ENCODE results near the gene TNFSF9. TPM values are rescaled to one million over a fixed set of nuclear protein-coding genes. Genes with fewer than 3 reads are reported as not detected.

Gene TNFSF9
- total and polyA plus RNA-seq, 2 of the 8 experiments (the other 6 are each of a cell fraction or from before 2014, with no cell fraction given), result 1.7 to 4.4 TPM

DNA sequence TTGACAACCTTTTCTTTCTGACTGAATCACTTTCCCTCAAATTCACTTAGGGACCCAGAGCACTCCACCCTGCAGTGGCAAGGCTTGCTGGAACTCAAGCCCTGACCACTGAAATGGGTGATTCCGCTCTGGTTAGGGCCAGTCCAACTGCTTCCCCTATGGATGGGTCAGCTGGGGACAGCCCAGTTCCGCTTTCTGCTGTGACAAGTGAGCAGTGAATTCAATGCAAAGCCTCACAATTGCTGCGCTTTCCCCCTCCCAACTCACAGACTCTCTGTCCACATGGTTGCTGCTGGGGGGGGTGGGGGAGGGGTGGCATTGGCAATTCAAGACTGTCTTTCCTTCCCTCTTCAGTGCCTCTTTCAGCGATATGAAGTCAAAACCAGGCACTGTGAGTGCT lies 41.4 kb downstream of the TNFSF9 start:
- Histone ChIP-seq H4K20me1 (replicated peaks in 1 of 2; ENCODE audit: control insufficient read depth in 1 of 2, insufficient read depth in 2 of 2, low read length in 2 of 2) (no peaks in the 10 kb centered on the region), H2AFZ (ENCODE audit: low read length) (peak overlapping the region; percentile 27), H4K5ac (ENCODE audit: insufficient read length, low read depth, low read length) (no peak overlapping the region), H2BK12ac (ENCODE audit: low read depth, low read length) (peak overlapping the region; percentile 71; the same call in 1 of the 2 replicates), H3K9ac (replicated peaks in 1 of 4; ENCODE audit: extremely low read depth in 1 of 4, low read depth in 3 of 4, low read length in 3 of 4) (no peak overlapping the region), H3K23ac (ENCODE audit: insufficient read length) (no peak overlapping the region), H3K14ac (ENCODE audit: insufficient read length) (no peak overlapping the region), H3K56ac (replicated peaks; ENCODE audit: insufficient read length, low read depth, low read length) (no peak overlapping the region), H3K4me1 (replicated peaks in 1 of 4; ENCODE audit: control insufficient read depth in 3 of 4, insufficient read depth in 4 of 4, low read length in 3 of 4) (peaks cover 0 to 4% (median 0%) of the 10 kb centered on the region in 4 experiments; a peak in 3 of 7 replicates), H2BK5ac (ENCODE audit: low read depth, low read length) (no peak overlapping the region), H4K91ac (replicated peaks; ENCODE audit: insufficient read length, low read length) (no peak overlapping the region), H3K4me3 (ENCODE audit: extremely low read depth in 1 of 4, insufficient read depth in 2 of 4, low read depth in 3 of 4, low read length in 4 of 4) (no peak overlapping the region), H2BK20ac (ENCODE audit: low read length) (no peak overlapping the region), H3K9me3 (ENCODE audit: insufficient read depth in 2 of 2, low read depth in 1 of 2, low read length in 1 of 2) (peaks cover 2 to 5% of the 10 kb centered on the region in 2 experiments; a peak in 1 of 4 replicates), H3K18ac (ENCODE audit: extremely low read depth, low read length) (no peak overlapping the region), H3K23me2 (ENCODE audit: low read depth, low read length) (peaks cover under 1% of the 10 kb centered on the region; the same call in 1 of the 2 replicates), H3K79me1 (ENCODE audit: low read depth, low read length) (no peaks in the 10 kb centered on the region), H3K79me2 (ENCODE audit: control insufficient read depth in 1 of 2, insufficient read depth in 2 of 2, low read length in 2 of 2) (no peaks in the 10 kb centered on the region), H2AK5ac (ENCODE audit: low read depth, low read length) (no peak overlapping the region), H3K27me3 (replicated peaks in 1 of 4; ENCODE audit: control insufficient read depth in 3 of 4, extremely low read depth in 1 of 4, insufficient read depth in 3 of 4, low read length in 3 of 4) (no peaks in the 10 kb centered on the region), H3K27ac (ENCODE audit: low read depth, low read length) (no peak overlapping the region), H3K36me3 (ENCODE audit: control insufficient read depth in 2 of 4, insufficient read depth in 4 of 4, low read length in 3 of 4) (no peaks in the 10 kb centered on the region; a peak in 1 of 8 replicates), H2BK120ac (replicated peaks; ENCODE audit: low read depth, low read length) (no peak overlapping the region), H2BK15ac (ENCODE audit: low read length) (no peak overlapping the region), H3K4ac (replicated peaks; ENCODE audit: insufficient read length, low read depth, low read length) (no peak overlapping the region), H3K4me2 (ENCODE audit: insufficient read depth in 1 of 2, low read depth in 2 of 2, low read length in 2 of 2) (no peak overlapping the region), H4K8ac (ENCODE audit: extremely low read depth, insufficient read depth, low read length) (0 out of 2 replicates have a peak overlapping the region, but pooled peaks have one; percentile 41)
- 91% methylated on average over 4 of the region's 4 CpGs; no CpG with 5 or more reads in 1 of the 2 experiments for WGBS, 2 experiments (ENCODE audit: extremely low coverage in 1 of 2, insufficient coverage in 1 of 2, insufficient read length in 1 of 2, insufficient replicate concordance in 2 of 2, low coverage in 1 of 2, low lambda C conversion rate in 2 of 2, missing lambda C conversion rate in 1 of 2)
- ChIA-PET CTCF (ENCODE audit: partially characterized antibody) (interaction anchor here (0.7 to 1.2 kb wide), 3 partner anchors 15 to 91 kb away, joined by 3 read pairs; no protein-coding TSS in a partner anchor), POLR2A (ENCODE audit: partially characterized antibody) (interaction anchor here (0.6 kb wide), 1 partner anchor 9 kb away, joined by 3 read pairs; no protein-coding TSS in a partner anchor)
- DNase-seq (ENCODE audit: low read depth in 1 of 2, low spot score in 2 of 2) (no peak), FAIRE-seq (no peak)
- no peak for TF ChIP-seq ZNF274 (IDR thresholded peaks at IDR 0.05; ENCODE audit: borderline replicate concordance, extremely low read depth, low read length)
- no peak for TF ChIP-seq TBP (IDR thresholded peaks at IDR 0.05; ENCODE audit: low read depth, low read length)
- no peak for TF ChIP-seq KDM1A (IDR thresholded peaks at IDR 0.05; ENCODE audit: borderline replicate concordance, low read length)
- TF ChIP-seq BCL11A (IDR thresholded peaks at IDR 0.05; ENCODE audit: low read depth in 2 of 2, low read length in 2 of 2), result no peak
- TF ChIP-seq JUND (IDR thresholded peaks at IDR 0.05; ENCODE audit: low read length), result no peak
- no peak for TF ChIP-seq SP1 (IDR thresholded peaks at IDR 0.05; ENCODE audit: low read depth, low read length)
- TF ChIP-seq KDM4A (IDR thresholded peaks at IDR 0.05; ENCODE audit: low read depth, low read length, severe bottlenecking), result no peak
- no peak for TF ChIP-seq EGR1 (IDR thresholded peaks at IDR 0.05; ENCODE audit: borderline replicate concordance, low read depth, low read length)
- TF ChIP-seq CEBPB (IDR thresholded peaks at IDR 0.05; ENCODE audit: low read depth, low read length), result no peak
- TF ChIP-seq, protein P1, sequence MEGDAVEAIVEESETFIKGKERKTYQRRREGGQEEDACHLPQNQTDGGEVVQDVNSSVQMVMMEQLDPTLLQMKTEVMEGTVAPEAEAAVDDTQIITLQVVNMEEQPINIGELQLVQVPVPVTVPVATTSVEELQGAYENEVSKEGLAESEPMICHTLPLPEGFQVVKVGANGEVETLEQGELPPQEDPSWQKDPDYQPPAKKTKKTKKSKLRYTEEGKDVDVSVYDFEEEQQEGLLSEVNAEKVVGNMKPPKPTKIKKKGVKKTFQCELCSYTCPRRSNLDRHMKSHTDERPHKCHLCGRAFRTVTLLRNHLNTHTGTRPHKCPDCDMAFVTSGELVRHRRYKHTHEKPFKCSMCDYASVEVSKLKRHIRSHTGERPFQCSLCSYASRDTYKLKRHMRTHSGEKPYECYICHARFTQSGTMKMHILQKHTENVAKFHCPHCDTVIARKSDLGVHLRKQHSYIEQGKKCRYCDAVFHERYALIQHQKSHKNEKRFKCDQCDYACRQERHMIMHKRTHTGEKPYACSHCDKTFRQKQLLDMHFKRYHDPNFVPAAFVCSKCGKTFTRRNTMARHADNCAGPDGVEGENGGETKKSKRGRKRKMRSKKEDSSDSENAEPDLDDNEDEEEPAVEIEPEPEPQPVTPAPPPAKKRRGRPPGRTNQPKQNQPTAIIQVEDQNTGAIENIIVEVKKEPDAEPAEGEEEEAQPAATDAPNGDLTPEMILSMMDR (IDR thresholded peaks at IDR 0.05; ENCODE audit: control extremely low read depth in 1 of 3, insufficient read depth in 1 of 3, low read depth in 1 of 3, low read length in 3 of 3), result no peak
- no peak for TF ChIP-seq RXRA (IDR thresholded peaks at IDR 0.05; ENCODE audit: insufficient read depth, low read depth, low read length)
- TF ChIP-seq FOSL1 (IDR thresholded peaks at IDR 0.05; ENCODE audit: insufficient read depth, low read depth, low read length), result no peak

Data from H1 (cell line).